HL-60/S4 treated with retinoic acid at 250 ng/mL for 4 days and 3 days (cell line): ENCODE measurements around the gene SORL1.

Experiments used
- in situ Hi-C: fragments of 300-500 bp; cut with MboI; formaldehyde crosslinking; loops from 2 replicates; pipeline ENCODE4 v1.7.0; 2022; ENCODE audit warnings: low sequenced_read_pairs

SORL1 gene

GRCh38 chr11:121681550-121682268, 229.6 kb downstream of the SORL1 start:
- in situ Hi-C loops: no loop called here
